AG09319 (cell line): Measurements from ENCODE around the gene FABP3.

ENCODE experiments used
- DNase-seq: peaks from one replicate; pipeline ENCODE4 v3.0.0-alpha.2; 2010; ENCODE audit warnings: low read depth; ENCODE audit errors: extremely low read depth
- CTCF ChIP-seq: IDR thresholded peaks from 2 replicates; pipeline ENCODE4 v1.5.1; 2011; ENCODE audit warnings: low read depth, mild to moderate bottlenecking, inconsistent platforms, low read length, moderate library complexity

FABP3 gene

DNA sequence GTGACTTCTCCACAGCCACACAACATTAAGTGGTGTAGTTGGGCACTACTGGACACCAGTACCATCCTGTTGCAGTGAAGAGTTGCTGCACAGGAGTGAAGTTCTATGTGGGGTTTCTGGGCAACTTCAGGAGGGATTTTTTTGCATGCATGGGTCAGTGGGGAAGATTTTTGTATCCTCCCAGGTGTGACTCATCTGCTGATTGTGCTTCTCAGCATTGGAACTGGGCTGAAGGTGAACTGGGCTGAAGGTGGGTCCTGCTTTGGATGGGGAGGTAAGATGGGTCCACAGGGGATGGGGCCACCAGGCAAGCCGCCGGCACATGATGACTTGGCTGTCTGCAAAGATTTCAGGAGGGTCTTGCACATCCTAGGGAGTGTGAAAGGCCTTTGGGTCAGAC lies 42.8 kb upstream of the FABP3 start:
- no peak for DNase-seq
- no peak for TF ChIP-seq CTCF

- TF ChIP-seq CTCF: no peak
- DNase-seq: no peak
Observed at GRCh38 chr1:31414980-31415370, 42.1 kb upstream of the FABP3 start.

- DNase-seq: no peak
- TF ChIP-seq CTCF: no peak
Observed at GRCh38 chr1:31413405-31414001, 40.6 kb upstream of the FABP3 start.

- TF ChIP-seq CTCF: no peak
- no peak for DNase-seq
Observed at GRCh38 chr1:31412732-31413404, 40.0 kb upstream of the FABP3 start, which contains the start of gene SERINC2. TSS of gene SERINC2 (plus strand) at chr1:31413213. CDS start at chr1:31413266, 53 bp downstream.

DNA sequence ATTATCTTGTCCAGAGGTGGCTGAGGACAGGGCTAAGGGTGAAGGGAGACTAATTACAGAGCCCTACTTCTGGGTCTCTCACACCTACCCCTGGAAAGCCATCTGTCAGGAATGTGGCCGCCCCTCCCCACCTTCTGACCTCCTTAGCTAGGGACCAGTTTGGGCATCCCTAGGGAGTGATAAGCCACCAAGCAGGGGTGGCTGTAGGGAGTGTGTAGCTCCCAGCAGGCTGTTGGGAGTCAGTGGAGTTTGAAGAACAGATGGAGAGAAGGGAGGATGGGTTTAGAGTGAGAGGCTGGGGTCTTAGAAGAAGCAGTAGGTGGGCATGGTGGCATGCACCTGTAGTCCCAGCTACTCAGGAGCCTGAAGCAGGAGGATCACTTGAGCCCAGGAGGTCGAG lies 39.3 kb upstream of the FABP3 start:
- TF ChIP-seq CTCF: no peak
- DNase-seq: no peak

- DNase-seq: no peak
Observed at GRCh38 chr1:31410871-31411270, 38.0 kb upstream of the FABP3 start.

More at GRCh38 chr1:31410871-31411270, 38.0 kb upstream of the FABP3 start:
- TF ChIP-seq CTCF: no peak
